Measurements from ENCODE around the gene GPR143. TPM values are rescaled to one million over a fixed set of nuclear protein-coding genes. Genes with fewer than 3 reads are reported as not detected.
"Not testable (repeated sequence)": the region's sequence is repeated elsewhere in the genome, so short reads cannot be mapped to it uniquely, and the experiment has no call there.

The GPR143 gene
- total RNA-seq, 2 donors from 2014 or later = 0.44 TPM; not detected in 1

- DNase-seq (no peak), ATAC-seq (no peak)
- intact Hi-C loops (cut with DNase I) = no loop called here
Observed at GRCh38 chrX:9775930-9776329, 10.3 kb upstream of the GPR143 start.

GRCh38 chrX:9772943-9773342 lies 7.3 kb upstream of the GPR143 start:
- intact Hi-C loops (cut with DNase I) = no loop called here
- DNase-seq (no peak), ATAC-seq (no peak)

DNA sequence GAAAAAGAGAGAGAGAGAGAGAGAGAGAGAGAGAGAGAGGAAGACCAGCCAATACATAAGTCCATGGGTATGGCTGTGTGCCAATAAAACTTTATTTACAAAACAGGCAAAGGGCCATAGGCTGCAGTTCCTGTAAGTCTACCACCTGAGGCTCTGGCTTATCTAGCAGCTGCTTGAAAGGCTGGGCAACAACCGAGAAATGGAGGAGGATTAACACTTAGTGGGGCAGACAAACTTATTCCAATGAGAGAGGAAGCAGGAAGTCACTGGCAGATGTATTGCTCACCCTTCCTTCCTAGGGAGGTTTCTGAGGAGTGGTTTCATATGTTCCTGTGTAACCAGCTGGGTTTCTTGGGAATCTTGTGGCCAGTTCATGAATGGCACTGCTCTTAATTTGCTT lies 4.7 kb upstream of the GPR143 start:
- ATAC-seq (no peak), DNase-seq (no peak)
- intact Hi-C loops (cut with DNase I) = no loop called here

- DNase-seq; intact Hi-C loops (cut with DNase I): not testable (repeated sequence)
Observed at GRCh38 chrX:9768321-9768839, 2.7 kb upstream of the GPR143 start.

GRCh38 chrX:9767375-9767774 lies 1.7 kb upstream of the GPR143 start:
- no peak for DNase-seq
- no peak for ATAC-seq
- intact Hi-C loops (cut with DNase I) = no loop called here

More at GRCh38 chrX:9768321-9768839, 2.7 kb upstream of the GPR143 start:
- not testable (repeated sequence) for ATAC-seq

DNA sequence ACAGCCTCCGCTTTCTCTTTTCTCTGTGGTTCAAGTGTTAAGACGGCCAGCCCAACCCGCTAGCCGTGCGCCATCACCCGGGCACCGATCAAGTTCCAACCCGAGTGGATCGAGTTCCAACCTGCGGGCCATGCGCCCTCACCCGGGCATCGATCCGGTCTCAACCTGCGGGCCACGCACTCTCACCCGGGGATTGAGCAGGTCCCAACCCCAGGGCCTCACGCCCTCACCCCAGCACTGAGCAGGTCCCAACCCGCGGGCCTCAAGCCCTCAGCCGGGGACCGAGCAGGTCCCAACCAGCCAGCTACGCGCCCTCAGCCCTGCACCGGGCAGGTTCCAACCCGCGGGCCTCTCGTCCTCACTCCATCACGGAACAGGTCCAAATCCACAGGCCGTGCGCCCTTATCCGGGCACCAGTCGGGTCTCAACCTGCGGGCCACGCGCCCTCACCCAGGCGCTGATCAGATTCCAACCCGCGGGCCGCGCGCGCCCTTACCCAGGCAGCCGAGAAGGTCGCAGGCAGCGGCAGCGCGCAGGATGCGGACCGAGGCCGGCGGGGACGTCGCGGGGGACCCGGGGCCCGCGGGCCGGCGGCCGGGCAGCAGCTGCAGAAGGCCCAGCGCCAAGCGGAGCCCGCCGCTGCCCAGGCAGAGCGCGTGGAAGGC lies 443 bp downstream of the GPR143 start:
- ATAC-seq (no peak), DNase-seq (no peak)
- intact Hi-C loops (cut with DNase I) = no loop called here

DNA sequence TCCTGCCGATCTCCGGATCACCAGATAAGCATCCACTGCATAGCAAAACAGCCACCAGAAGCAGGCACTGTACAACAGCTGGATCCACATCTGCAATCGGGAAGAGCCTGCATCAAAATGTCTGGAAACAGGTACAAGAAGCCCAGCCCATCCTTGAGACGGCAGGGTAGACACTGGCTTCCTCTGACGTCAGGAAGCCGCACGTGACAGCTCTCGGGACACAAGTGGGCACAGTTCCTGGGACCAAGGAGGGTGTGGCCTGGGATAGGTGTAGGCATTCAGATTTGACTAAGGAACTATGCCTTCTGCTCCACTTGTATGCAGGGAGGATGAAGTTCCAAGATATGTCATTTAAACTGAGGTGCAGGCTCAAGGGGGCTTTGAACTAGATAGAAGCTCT lies 6.3 kb downstream of the GPR143 start:
- ATAC-seq (no peak), DNase-seq (no peak)
- intact Hi-C loops (cut with DNase I) = no loop called here

DNA sequence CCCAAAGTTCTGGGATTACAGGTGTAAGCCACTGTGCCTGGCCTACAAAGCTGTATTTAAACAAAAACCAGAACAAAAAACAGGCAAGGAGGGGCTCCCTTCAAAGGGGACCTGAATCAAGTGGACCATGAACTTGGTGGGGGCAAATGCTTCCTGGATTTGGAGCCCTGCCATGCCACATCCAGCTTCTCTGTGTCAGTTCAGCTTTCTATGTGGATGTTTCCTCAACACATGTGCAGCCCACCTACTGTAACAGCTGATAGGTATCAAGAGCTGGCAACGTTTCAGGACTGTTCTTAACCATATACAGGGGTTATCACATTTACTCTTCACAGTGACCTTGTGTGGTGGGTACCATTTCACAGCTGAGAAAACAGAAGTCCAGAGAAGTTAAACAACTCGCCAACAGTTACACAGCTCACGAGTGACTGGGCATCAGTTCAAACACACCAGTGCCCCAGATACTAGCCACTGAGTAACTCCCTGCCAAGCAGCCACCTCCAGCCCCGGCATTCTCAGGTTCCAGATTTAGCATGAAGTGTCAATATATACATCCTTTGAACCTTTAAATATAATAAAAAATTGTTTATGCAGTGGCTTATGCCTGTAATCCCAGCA lies 7.5 kb downstream of the GPR143 start:
- intact Hi-C loops (cut with DNase I) = no loop called here
- ATAC-seq = no peak

GRCh38 chrX:9757366-9757765 lies 8.3 kb downstream of the GPR143 start:
- ATAC-seq = no peak
- DNase-seq = no peak
- intact Hi-C loops (cut with DNase I) = no loop called here

More for the DNA sequence above, 7.5 kb downstream of the GPR143 start:
- no peak for DNase-seq

DNA sequence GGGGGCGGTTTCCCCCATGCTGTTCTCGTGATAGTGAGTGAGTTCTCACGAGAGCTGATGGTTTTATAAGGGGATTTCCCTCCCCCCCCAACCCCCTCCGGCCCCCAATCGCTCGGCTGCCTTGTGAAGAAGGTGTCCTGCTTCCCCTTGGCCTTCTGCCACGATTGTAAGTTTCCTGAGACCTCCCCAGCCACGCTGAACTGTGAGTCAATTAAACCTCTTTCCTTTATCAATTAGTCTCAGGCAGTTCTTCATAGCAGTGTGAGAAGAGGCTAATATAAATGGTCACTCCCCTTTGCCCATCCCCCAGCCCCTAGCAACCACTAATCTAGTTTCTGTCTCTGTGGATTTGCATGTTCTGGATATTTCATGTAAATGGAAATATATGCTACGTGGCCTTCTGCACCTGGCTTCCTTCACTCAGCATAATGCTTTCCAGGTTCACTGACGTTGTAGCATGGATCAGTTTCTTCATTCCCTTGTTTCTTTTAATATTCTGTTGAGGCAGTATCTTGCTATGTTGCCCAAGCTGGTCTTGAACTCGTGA lies 16.4 kb downstream of the GPR143 start:
- DNase-seq = no peak
- ATAC-seq = no peak
- intact Hi-C loops (cut with DNase I) = no loop called here

- ATAC-seq = no peak
- intact Hi-C loops (cut with DNase I) = no loop called here
- no peak for DNase-seq
Observed at GRCh38 chrX:9747644-9748043, 18.0 kb downstream of the GPR143 start.

DNA sequence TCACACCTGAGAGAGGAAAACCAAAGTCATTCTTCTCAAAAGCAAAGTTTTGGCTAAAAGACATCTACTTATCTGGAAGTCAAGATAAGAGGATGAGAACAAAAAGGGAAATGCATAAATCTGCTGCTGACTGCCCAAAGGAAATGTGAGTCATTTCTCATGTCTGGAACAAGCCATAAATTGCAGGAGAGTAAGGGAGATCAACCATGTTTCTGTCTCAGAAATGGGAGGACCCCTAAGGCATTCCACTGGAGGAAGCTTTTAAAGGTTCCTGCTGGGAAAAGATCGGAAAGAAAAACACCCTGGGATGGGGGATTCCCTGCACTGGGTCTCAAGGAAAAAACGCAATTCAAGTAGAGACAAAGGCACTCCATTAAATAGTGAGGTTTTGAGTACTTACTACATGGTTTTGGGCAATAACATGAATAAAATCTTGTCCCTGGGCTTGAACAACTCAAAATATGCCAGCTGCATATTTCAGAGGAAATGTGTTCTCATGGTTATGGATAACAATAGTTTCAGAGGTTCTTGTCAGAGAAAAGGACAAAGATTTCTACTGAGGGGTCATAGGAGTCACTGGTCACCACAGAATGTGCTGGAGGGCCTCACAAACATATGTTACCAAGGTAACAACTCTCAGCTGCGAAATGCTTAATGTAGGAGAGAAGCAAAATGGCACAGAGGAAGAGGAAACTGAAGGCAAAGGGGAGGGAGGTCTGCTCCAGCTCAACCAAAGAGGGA lies 19.3 kb downstream of the GPR143 start:
- DNase-seq (no peak), ATAC-seq (peak in 1 of 2 donors; percentile 70)
- intact Hi-C loops (cut with DNase I) = no loop called here

DNA sequence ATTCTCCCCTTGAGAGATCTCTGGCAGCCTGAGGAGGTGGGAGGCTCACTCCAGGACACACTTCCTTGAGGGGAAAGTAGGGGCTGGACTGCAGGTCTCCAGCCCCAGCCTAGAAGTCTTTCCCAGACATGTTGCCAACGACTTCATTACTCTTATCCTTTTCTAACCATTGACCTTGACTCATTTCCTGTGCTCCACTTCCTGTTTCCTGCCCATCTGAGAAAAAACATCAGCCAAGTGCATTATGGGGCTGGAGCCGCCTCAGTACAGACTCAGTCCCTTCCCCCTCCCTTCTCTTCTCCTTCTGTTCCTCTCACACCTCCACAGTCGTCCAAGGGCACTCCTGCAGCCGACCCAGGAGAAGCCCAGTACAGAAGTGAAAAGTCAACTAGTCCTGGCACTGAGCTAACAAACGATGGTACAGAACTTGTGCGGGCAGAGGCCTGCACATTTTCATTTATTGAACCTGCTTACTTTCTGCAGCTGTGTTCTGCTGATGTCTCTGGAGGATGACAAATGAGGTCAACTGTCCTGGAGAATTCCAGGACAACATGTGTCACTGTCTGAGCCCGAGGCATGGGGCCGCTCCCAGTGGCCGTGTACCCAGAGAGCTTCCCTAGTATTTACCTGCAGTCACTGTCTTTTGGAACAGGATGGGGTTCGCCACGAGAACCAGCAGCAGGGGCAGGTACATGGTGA lies 20.1 kb downstream of the GPR143 start:
- ATAC-seq = peak; percentile 23 to 73
- intact Hi-C loops (cut with DNase I) = no loop called here
- DNase-seq = no peak

DNA sequence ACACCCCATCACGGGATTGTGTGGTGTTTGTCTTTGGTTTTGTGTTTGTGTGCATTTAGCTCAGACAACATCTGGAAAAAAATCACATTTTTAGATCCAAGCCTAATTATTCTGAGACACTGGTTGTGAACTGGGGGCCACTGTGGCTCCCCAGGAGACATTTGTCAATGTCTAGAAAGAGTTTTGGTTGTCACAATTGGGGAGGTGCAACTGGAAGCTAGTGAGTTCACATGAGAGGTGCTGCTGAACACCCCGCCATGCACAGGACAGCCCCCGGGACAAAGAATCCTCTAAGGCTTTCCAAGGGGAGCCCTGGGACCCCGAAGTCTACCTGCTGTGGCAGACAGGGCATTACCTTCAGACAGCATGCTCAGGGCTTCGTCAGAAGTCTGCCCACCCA lies 26.5 kb downstream of the GPR143 start:
- ATAC-seq (no peak), DNase-seq (no peak)
- intact Hi-C loops (cut with DNase I) = no loop called here

DNA sequence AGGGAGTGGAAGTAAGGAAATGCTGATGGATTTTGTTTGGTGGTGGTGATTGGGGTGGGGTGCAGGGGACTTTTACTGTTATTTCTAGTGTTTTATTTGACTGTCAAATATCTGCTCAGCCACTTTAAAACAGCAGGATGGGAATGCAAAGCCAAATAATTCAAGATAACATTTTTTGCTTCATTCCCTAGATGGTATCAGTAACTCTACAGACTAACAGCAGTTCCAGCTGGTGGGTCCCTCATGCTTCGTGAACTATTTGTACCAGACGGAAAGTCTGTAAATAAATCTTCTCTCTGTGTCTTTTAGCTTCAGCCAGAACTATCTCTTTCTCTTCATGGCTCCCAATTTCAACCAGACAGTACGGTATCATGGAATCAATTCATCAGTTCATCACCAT lies 27.5 kb downstream of the GPR143 start:
- intact Hi-C loops (cut with DNase I) = no loop called here
- DNase-seq = no peak
- no peak for ATAC-seq

- no peak for DNase-seq
- intact Hi-C loops (cut with DNase I) = no loop called here
- no peak for ATAC-seq
Observed at GRCh38 chrX:9737363-9737762, 28.3 kb downstream of the GPR143 start.

DNA sequence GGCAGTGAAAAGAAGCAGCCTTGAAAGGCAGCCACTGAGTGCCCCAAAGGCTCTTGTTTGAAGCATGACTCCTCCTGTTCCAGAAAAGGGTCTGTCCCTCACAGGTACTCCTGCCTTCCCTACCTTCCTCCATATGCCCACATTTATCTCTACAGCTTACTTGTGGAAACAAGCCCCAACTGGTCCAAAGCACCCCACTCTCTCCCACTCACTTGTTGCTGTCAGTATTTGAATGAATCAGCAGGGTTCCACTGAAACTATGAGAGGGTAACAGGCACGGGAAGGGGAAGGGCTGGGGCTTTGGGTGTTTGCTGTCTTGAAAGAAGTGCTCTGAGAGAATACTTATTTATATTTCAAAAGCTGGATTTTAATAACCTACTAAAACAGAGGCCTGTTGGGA lies 34.9 kb downstream of the GPR143 start:
- intact Hi-C loops (cut with DNase I) = no loop called here
- ATAC-seq (no peak), DNase-seq (no peak)

DNA sequence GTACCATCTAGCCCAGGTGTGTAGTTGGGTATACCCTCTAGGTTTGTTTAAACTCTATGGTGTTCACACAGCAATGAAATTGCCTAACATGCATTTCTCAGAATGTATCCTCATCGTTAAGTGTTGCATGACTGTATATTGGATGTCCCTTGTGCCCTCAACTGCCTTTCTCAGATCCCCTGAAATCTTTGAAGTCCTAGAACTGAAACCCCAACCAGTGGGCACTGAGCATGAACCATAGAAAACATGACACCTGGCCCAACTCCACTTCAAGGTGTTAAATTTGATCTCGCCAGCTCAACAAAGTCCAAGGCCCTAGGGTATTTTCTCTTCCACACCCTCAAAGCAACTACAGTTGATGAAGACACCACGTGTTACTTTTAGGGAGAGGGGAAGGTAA lies 35.6 kb downstream of the GPR143 start:
- DNase-seq (no peak), ATAC-seq (no peak)
- intact Hi-C loops (cut with DNase I) = no loop called here

GRCh38 chrX:9729171-9729885 lies 36.3 kb downstream of the GPR143 start:
- ATAC-seq = no peak
- no peak for DNase-seq
- intact Hi-C loops (cut with DNase I) = no loop called here

Measured in left cardiac atrium (tissue), 4 donors.